Fibroblast of peridontal ligament (primary cell): ENCODE data around the gene EXD3.

Experiments used
- DNase-seq: peaks from one replicate; pipeline ENCODE4 v3.0.0-alpha.2; 2010; ENCODE audit errors: extremely low read depth

Gene EXD3

DNA sequence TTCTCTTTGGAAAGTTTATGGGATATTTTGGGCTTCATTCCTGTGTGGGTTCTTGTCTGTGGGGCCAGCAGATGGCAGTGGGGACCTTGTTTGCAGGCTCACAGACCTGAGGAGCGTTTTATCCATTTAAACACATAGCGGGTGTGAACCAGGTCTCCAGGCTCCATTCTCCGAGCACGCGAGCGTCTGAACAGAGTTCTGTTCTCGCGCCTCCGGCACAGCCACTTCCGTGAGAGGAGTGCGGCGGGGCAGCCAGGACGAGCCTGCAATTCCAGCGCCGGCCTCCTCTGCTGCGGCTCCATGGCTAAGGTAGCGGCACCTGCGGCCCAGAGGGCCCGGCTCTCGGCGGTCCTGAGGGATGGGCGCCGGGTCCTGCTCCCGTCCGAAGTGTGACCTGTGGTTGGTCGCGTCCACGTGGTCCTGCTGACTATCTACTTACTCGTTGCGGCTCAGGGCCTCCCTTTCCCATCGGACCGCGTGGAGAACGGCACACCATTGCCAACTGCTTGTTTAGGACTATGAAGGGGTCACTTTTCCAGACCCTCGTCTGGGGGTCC is 128.2 kb downstream of the EXD3 start:
- peak; percentile 20 for DNase-seq

DNA sequence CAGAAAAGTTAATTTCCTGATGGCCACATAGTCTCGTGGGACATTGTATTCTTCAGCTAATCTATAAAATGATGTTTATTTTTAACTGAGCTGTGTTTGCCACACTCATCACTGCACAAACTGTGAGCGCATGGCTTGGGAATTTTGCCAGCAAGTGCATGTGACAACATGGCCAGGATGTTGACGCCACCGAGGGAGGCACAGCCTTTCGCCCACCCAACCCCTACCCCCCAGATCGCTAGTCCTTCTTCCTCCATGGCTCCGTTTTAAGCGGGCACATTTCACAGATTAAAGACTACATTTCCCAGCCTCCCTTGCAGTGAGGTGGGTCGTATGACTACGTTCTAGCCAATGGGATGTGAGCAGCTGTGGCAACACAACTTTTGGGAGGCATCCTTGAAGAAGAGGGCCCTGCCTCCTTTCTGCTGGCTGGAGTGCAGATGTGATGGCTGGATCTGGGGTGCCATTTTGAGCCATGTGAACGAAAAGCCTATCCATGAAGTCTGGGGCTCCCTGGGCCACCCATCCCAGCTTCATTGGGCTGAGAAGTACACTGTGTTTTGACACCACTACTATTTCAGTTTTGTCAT is 128.8 kb downstream of the EXD3 start:
- DNase-seq: peak; percentile 25

DNA sequence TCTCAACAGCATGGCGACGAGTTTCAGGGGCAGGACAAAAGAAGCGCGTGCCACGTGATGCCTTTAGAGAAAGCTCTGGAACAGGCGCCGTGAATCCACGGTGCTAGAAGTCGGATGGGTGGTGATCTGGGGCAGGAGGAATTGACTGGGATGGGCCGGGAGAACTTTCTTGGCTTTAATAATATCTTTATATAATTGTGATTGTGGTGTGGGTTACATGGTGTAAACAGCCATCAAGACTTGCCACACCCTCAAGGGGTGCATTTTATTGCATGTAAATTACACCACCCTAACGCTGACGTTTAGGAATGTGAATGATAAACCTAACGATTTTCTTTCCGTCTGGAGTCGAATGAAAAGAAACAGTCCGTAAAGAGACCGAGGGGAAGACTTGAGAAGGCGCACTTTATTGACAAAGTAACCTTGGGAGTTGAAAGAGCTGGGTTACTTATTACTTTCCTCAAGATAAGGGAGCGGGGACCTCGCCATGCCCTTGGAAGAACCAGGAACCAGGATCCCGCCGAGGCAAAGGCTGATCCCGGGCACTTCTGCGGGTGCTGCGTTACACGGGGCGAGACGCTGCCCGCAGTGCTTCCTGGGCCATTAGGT is 129.4 kb downstream of the EXD3 start:
- no peak for DNase-seq

DNA sequence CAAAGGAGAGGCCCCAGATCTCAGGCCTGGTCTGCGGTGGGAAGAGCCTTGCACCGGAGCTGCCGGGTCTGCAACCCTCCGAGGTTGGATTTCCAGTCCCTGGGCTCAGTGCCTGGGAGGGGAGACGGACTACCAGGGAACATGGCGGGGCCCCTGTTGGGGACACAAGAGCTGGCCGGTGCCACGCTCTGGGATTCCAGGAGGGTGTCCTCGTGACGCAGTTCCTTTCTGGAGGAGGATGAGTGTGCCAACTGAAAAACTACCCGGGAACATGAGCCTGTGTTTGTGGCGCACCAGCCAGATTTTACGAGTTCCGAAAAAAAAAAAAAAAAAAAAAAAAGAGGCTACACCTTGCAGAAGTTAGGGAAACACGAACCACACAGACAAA is 129.9 kb downstream of the EXD3 start:
- DNase-seq: no peak

DNA sequence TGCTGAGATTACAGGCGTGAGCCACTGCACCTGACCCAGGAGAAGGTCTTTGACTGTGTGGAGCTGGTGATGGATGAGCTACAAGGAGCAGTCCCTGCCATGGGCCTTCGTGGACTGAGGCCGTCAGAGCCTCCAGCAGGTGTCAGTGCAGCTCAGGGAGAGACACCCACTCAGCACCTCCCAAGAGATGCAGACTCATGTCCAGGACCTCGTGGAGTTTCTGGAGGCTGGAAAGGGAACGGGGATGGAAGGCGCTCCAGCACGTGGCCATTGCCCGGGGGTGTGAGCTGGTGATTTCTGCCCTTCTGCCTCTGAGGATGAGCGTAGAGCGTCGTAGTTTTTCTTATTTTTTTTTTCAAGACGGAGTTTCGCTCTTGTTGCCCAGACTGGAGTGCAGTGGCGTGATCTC is 136.0 kb downstream of the EXD3 start:
- DNase-seq: peak; percentile 26

DNA sequence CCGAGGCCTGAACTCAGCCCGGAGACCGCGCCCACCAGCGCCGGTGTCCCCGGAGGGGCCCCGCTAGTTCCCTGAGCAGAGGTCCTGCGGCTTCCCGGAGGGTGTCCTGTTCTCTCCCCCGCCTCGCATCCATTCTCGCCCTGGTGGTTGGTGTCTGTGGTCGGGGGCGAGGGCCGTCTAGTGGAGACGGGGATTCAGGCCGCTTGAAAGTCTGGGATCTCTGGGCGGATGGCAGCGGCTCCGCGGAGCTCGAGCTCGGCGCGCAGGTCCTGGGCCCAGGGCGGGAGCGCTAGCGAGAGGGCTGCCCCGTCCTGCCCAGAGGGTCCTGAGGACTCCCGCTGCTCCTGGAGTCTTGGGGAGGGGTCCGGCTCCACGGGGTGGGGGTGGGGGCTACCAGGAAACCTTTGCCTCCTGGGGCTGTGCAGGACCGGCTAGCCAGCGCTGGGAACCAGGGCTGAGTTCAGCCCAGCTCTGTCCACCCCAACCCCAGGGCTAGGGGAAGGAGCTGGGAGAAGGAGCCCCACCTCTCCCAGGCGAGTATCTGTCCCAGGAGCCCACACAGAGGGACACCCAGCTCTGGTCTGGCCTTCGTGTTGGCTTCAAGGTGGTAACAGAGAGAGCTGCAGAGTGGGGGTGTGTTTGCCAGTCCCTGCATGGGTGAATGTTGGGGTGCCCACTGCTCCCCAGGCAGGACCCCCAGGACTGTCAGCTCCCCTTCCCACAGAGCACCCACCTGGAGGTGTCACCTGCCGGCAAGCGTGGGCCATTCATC is 141.4 kb downstream of the EXD3 start:
- DNase-seq: no peak

DNA sequence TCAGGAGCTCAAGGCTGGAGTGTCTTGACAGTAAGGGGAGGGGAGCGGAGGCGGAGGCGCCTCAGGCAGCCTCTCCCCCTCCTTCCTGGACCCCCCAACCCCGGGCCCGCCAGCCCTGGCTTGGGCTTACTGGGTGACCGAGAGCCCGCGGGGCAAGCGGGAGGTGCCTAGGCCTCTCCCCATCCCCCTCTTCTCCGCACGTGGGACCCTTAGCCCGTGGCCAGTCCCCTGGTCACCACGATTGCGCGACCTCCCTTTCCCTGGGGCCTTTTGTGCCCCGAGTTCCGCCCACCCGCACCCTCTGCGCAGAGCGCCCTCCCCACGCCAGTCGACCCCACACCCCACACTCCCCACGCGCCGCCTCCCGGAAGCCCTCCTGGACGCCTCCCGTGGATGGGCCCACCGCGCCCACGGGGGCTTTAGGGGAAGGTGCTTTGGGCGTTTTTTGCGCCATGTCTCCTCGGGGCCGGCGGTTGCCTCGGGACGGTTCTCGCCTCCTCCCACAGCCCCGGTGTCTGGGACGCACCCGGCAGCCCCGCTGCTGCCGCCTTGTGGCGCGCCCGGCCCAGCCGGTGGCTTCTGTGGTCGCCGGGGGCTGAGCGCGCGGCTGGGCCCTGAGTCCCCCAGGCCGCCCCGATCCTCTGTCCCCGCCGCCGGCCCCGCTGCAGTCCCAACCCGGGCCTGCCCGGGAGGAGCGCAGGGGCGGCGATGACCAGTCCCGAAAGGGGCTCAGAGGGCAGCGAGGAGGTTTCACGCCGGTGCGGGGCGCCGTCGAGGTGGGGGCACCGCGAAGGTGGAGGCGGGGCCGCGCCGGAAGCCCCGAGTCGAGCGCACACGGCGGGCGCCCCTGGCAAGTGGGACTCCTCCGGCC is 142.3 kb downstream of the EXD3 start:
- no peak for DNase-seq

DNA sequence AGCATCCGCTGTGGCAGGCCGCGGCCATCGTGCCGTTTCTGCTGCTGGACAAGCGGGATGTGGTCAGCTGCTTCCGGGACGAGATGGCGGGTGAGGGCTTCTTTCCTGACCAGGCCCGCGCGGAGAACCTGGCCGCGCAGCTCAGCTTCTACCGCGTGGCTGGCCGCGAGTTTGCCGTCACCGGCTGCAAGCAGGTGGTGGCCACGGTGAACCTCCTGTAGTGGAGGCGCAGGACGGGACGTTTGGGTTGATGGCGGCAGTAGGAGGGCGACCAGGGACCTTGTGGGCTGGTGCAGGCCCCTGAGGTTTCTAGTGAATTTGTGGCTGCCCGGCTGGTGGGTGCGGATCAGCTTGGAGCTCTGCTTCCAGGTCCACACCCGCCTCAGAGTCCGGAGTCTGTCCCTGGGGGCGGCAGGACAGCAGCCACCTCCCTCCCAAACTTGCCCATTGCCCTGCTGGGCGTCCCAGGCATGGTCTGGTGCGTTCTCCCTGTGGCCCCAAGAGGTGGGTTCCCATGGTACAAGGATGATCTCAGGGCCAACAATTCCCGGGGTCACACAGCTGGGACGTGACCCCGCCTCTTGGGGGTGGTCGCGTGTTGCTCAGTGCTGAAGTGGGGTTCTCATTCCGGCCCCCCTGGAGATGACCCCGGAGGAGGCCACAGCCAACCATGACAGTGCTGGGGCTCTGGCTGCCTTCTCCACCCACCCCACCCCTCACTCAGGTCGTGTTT is 143.1 kb downstream of the EXD3 start:
- DNase-seq: no peak

DNA sequence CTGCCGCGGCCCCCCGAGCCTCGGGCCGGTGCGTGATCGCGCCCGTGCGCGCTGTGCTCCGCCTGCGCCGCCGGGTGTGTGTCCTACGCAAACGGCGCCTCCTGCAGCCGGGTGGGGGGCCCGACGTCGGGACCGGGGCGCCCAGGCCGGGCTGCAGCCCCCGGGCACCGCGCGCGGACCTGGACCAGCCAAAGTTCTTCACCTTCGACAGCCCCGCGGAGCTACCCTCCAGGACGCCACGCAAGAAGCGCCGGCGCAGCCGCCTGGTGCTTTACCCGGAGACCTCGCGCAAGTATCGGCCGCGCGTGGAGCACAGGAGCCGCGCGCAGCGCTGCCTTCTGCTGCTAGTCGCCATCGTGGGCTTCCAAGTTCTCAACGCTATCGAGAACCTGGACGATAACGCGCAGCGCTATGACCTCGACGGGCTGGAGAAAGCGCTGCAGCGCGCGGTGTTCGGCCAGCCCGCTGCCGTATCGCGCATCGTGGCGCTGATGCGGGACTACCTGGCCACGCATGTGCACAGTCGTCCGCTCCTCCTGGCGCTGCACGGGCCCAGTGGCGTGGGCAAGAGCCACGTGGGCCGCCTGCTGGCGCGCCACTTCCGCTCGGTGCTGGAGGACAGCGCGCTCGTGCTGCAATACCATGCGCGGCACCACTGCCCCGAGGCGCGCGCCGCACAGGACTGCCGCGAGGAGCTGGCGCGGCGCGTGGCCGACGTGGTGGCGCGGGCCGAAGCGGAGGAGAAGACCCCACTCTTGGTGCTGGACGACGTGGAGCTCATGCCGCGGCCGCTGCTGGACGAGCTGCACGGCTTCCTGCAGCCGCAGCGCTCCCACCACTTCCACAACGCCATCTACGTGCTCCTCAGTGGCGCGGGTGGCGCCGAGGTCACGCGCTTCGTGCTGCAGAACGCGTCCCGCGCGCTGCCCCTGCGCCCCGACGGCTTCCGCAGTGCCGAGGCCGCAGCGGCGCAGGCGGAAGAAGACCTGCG is 143.9 kb downstream of the EXD3 start:
- DNase-seq: no peak

DNA sequence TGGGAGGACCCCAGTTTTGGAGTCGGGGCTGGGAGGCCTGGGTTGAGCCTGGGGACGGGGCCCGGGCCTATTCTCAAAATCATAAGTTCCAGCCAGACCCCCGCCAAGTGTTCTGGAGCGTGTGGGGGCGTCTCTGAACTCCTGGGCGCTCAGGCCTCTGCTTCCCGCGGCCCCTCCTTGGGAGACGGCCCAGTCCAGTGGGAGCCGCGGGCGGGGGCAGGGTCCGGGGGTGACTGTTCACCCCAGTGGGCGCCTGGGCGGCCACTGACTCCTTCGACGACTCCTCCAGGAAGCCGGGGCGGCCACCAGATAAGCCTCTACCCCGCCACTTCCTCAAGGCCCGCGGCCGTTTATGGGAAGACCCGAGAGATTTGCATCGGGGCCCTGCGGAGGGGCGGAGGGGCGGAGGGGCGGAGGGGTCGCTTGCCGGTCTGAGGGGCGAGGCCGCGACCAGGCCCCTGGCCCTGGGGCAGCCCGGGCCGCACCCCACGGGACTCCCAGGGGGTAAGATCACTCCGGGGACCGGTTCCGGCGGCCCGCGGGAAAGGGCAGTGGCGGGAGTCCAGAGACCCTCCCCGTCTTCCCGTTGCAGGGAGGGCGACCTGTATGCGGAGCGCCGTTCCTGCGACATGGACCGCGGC is 144.8 kb downstream of the EXD3 start:
- DNase-seq: no peak

DNA sequence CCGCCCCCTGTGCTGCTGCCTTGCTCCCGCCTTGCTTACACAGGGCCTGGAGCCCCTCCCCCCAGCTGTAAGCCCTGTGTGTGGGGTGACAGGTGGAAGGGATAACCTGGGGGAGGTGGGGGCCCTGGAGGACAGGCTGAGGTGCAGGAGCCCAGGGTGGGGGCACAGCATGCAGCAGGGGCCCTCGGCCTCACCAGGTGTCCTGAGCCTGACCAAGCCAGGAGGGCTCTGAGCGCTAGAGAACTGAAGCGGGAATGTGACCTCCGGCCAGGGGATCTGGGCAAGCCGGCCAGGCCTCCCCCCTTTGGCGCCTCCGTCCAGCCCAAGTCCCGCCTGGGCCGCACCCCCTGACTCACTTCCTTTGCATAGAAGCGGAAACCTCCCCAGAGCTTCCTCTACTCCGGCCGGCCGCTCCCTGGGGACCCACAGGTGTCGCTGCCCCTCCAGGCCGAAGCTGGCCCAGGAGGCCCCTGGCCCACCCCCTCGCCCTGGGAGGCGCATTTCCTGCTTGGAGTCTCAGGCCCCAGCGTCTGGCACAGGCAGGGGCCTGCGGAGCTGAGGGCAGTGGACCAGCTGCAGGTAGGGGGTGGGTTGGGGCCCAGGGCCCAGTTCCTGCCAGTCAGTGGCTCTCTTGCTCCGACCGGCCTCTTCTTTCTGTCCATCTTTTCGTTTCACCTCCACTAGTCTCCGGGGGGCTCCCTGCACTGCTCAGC is 145.5 kb downstream of the EXD3 start, which contains the start of gene TOR4A:
TSS of gene TOR4A (plus strand) at position 398 of the 713 bp plus-strand sequence. CDS start 964 bp downstream, outside the sequence.
- DNase-seq: no peak

DNA sequence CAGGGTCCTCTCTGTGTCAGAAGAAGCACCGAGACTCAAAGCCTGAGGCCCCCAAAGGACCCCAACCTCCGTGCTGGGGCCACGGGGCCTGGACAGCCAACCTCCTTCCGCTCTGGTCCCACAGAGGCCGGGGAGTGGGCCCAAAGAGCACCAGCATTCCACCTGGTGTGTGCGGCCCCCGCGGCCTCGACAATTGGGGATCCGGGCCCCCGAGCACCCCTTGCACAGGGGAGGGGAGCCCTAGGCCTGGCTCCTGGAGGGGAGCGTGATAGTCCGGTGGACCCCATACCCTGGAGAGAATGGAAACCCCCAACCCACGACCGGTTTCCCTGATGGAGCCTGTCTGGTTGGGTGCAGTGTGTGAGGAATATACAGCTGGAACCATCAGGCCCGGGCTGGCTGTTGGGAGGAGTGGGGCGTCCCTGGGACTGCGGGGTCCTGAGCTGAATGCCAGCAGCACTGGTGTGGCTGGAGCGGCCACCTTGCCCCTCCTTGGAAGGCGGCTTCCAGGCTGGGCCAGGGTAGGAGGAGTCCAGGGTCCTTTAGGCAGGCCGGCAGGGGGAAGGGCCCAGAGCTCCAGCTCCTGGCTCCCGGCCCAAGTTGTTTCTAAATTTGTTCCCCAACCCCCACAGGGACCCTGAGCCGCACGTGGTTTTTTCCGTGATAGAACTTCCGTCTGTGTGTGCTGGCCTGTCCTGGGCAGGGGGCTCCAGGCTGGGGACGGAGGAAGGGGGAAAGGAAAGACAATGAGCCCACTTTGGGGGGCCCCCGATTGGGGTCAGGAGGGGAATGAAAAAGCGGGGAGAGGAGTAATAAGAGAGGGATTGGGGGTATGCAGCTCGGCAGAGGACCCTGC is 146.3 kb downstream of the EXD3 start:
- DNase-seq: peak; percentile 29

DNA sequence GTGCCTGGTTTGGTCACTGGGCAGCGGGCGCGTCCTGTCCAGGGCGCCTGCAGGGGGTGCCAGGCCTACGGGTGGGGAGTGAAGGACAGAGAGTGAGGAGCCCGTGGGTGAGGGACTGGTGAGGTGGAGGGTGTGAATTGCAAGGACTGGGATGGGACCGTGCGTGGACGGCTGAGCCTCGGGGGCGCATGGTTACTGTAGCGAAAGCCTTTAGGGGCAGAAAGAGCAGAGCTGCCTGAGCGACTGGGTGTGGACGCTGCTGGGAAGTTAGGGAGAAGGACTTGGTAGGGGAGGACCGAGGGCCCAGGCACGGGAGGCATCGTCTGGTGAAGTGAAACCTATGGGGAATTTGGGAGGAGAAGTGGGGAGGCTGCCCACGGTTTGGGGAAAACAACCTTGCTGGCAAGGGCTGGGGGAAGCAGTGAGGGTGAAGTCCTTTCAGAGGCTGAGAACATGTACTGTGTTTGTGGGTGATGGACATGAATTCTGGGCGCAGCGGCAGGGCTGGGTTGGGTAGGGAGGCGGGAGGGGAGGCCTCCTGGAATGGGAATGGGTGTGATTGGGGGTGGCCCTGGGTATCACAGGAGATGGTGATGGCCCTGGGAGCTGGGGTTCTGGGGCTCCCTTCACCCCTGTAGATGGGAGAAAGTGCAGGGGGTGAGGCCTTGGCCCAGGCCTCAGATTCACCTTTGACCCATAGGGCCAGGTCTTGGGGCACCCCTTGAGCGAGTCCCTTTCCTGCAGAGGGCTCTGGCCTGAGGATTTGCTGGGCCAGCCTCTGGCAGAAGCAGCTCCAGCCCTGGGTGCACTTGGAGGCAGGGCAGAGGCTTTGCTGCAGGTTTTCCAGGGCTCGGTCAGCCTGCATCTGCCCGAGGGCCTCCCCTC is 147.1 kb downstream of the EXD3 start:
- no peak for DNase-seq

DNA sequence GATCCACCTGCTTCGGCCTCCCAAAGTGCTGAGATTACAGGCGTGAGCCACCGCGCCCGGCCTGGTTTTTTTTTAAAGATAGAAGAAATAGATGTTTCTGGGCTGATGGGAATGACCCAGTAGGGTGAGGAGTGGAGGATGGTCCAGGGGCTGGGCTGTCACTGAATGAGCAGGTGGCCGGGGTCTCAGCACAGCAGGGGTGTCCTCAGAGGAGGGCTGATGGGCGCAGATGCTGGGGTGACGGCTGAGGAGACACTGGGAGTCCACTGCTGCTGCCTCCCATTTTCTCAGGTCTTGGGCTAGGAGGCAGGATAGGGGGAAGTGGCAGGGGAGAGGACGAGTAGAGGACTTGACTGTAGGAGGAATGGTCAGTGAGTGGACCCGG is 147.8 kb downstream of the EXD3 start:
- DNase-seq: no peak

DNA sequence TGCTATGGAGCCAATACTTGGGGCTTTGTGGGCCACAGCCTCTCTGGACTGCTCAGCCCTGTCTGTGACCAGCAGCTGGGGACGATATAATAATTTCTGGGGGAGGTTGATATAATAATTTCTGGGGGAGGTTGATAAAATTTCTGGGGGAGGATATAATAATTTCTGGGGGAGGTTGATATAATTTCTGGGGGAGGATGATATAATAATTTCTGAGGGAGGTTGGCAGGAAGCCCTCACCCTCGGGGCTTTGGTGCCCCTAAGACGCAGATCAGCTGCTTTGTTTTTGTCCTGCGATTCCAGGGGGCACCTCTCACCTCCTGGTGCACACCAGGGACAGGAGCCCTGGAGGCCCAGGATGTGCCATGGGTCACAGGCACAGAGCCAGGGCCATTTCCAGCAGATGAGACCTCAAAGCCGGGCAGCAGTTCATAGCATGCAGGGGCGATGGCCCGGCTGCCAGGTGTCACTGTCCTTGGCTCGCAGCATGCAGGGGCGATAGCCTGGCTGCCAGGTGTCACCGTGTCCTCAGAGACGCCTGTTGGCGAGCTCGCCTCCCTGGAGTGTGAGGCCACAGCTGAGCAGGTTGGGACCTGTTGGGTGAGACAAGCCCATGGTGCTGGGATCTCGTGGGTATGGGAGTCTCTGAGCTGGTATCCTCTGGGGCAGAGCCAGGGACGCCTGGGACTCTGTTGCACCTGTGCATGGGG is 149.2 kb downstream of the EXD3 start:
- no peak for DNase-seq

DNA sequence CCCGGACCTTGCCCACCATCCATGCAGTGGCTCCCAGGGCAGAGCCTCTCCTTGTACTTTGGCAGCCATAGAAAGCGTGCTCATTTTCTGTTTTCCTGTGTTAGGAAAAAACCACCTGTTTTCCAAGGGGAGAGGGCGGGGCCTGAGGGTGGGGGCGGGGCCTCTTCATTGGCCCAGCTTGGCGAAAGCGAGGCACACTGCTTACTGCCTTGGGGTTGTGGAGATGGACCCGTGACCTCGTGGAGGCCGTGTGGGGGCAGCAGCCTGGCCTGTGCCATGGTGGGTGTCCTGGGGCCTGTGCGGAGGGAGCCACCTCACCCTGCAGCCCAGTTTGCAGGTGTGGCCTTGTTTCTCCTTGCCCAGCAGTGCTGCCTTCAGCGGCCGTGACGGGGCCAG is 149.9 kb downstream of the EXD3 start:
- no peak for DNase-seq
